Activated B cell treated with CpG ODN at 0.5 μM for 24 hours (primary cell): ENCODE data around the gene WDR4. TPM values are rescaled to one million over a fixed set of nuclear protein-coding genes. Genes with fewer than 3 reads are reported as not detected.
"Not testable (repeated sequence)": the region's sequence is repeated elsewhere in the genome, so short reads cannot be mapped to it uniquely, and the experiment has no call there.

Experiments
- ATAC-seq: fragments of 200-7000 bp; cut with Tn5 transposase; one replicate; pipeline ENCODE4 v1.10.0; 2021; ENCODE audit warnings: low read depth, mild to moderate bottlenecking, moderate library complexity
- CTCF ChIA-PET: fragments of 350-600 bp; sonication (Branson Sonifier 250); formaldehyde crosslinking; loops from one replicate; lab custom pipeline; 2021; ENCODE audit warnings: antibody characterized with exemption; lab: Charles Lee
- POLR2A ChIA-PET: fragments of 350-600 bp; sonication (Branson Sonifier 250); formaldehyde crosslinking; loops from one replicate; lab custom pipeline; 2021; ENCODE audit warnings: antibody characterized with exemption; lab: Charles Lee
- DNase-seq: peaks from one replicate; pipeline ENCODE4 v3.0.0; 2022
- H3K27ac Mint-ChIP-seq: one replicate; pipeline ENCODE4 v1.8.0; 2020; ENCODE audit warnings: mixed read lengths
- H3K27me3 Mint-ChIP-seq: one replicate; pipeline ENCODE4 v1.8.0; 2021; ENCODE audit warnings: mixed read lengths
- H3K36me3 Mint-ChIP-seq: one replicate; pipeline ENCODE4 v1.8.0; 2021; ENCODE audit warnings: low read depth, mixed read lengths
- H3K4me1 Mint-ChIP-seq: one replicate; pipeline ENCODE4 v1.8.0; 2021; ENCODE audit warnings: mixed read lengths
- H3K4me3 Mint-ChIP-seq: one replicate; pipeline ENCODE4 v1.8.0; 2020; ENCODE audit warnings: mild to moderate bottlenecking, mixed read lengths
- H3K9me3 Mint-ChIP-seq: one replicate; pipeline ENCODE4 v1.8.0; 2020; ENCODE audit warnings: mixed read lengths
- CTCF ChIP-seq: fragments of 200-600 bp; IDR thresholded peaks from one replicate; pipeline ENCODE4 v1.8.0; 2022; ENCODE audit warnings: antibody characterized with exemption, mild to moderate bottlenecking
- intact Hi-C: fragments of 100-400 bp; cut with micrococcal nuclease; formaldehyde crosslinking; loops from one replicate; pipeline ENCODE4 v1.15.1; 2024
- total RNA-seq: library from RNA; stranded (reverse); gene quantifications from 2 replicates; pipeline ENCODE4 v1.2.3, GENCODE V29; 2022

The WDR4 gene
- total RNA-seq, result 56.7 and 60.5 TPM in 2 replicates

GRCh38 chr21:42878993-42879787 is at the start of gene WDR4:
Gene WDR4, minus strand, starts transcription at chr21:42879539. Its CDS starts 44 bp downstream, at chr21:42879495.
- H3K4me1 Mint-ChIP-seq, result peaks cover 23% of the 10 kb centered on the region
- intact Hi-C loops, result loop anchor here (1.0 to 2.0 kb wide), 4 partner anchors 14 to 95 kb away; partner anchors contain the start of genes NDUFV3 and PKNOX1
- peak; percentile 99 for DNase-seq
- no peaks in the 10 kb centered on the region for H3K27me3 Mint-ChIP-seq
- CTCF ChIA-PET, result no interaction called here
- TF ChIP-seq CTCF, result no peak
- ATAC-seq, result peak; percentile 88
- no peaks in the 10 kb centered on the region for H3K9me3 Mint-ChIP-seq
- H3K4me3 Mint-ChIP-seq, result peak within 1 kb of the TSS; percentile 91
- H3K36me3 Mint-ChIP-seq, result peaks cover 33% of the 10 kb centered on the region
- POLR2A ChIA-PET, result interaction anchor here (0.5 to 2.8 kb wide), 4 partner anchors 9 to 51 kb away, joined by 3 to 39 read pairs (median 3); partner anchors contain the start of gene NDUFV3
- peak within 1 kb of the TSS; percentile 95 for H3K27ac Mint-ChIP-seq

- CTCF ChIA-PET, H3K27me3 Mint-ChIP-seq, H3K27ac Mint-ChIP-seq, ATAC-seq, H3K9me3 Mint-ChIP-seq, DNase-seq, H3K36me3 Mint-ChIP-seq, H3K4me3 Mint-ChIP-seq: not testable (repeated sequence)
- H3K4me1 Mint-ChIP-seq, result peaks cover 17% of the 10 kb centered on the region
- POLR2A ChIA-PET, result interaction anchor here (0.6 kb wide), 1 partner anchor 54 kb away, joined by 6 read pairs; no protein-coding TSS in a partner anchor
- intact Hi-C loops, result loop anchor here (10.0 kb wide), 1 partner anchor 47 kb away; the partner anchor contains the start of gene PKNOX1
Observed at GRCh38 chr21:42927474-42928200, 48.3 kb upstream of the WDR4 start.

- intact Hi-C loops, result loop anchor here (10.0 kb wide), 1 partner anchor 49 kb away; the partner anchor contains the start of gene PKNOX1
- ATAC-seq (no peak), DNase-seq (no peak)
- Mint-ChIP-seq H3K36me3 (no peaks in the 10 kb centered on the region), H3K27ac (no peak within 1 kb of the TSS), H3K27me3 (no peaks in the 10 kb centered on the region), H3K4me1 (peaks cover 12% of the 10 kb centered on the region), H3K4me3 (no peak within 1 kb of the TSS), H3K9me3 (no peaks in the 10 kb centered on the region)
- POLR2A ChIA-PET, result no interaction called here
- TF ChIP-seq CTCF, result no peak
- CTCF ChIA-PET, result no interaction called here
Observed at GRCh38 chr21:42925114-42925926, 46.0 kb upstream of the WDR4 start, which contains the start of gene ERVH48-1. Gene ERVH48-1, minus strand, starts transcription at chr21:42925630. Its CDS starts 6,624 bp downstream, at chr21:42919006.

- Mint-ChIP-seq H3K36me3 (no peaks in the 10 kb centered on the region), H3K4me1 (peaks cover 12% of the 10 kb centered on the region), H3K9me3 (no peaks in the 10 kb centered on the region), H3K27me3 (no peaks in the 10 kb centered on the region), H3K27ac (peak overlapping the region; percentile 71), H3K4me3 (no peak overlapping the region)
- CTCF ChIA-PET, result no interaction called here
- TF ChIP-seq CTCF, result no peak
- intact Hi-C loops, result loop anchor here (1.0 to 10.0 kb wide), 3 partner anchors 45 to 722 kb away; partner anchors contain the start of genes PKNOX1 and WDR4
- POLR2A ChIA-PET, result no interaction called here
- ATAC-seq, result no peak
- DNase-seq, result no peak
Observed at GRCh38 chr21:42924433-42924751, 45.1 kb upstream of the WDR4 start.
